Stomach (tissue), 4 donors: ENCODE data around the gene SLC25A12.

Experiments
- EP300 ChIP-seq: sonication (generic); formaldehyde crosslinking; IDR thresholded peaks from one replicate; pipeline ENCODE4 v1.6.1; 2017; ENCODE audit warnings: antibody characterized with exemption
- TF ChIP-seq, protein P1 (sequence below), 7 experiments: fragments of 450-650 bp in 4 of 7; fragments of 200-600 bp in 3 of 7; sonication (generic) in 3 of 7; IDR thresholded peaks; one replicate each; pipeline ENCODE4 v1.5.1; 2016 to 2019; ENCODE audit warnings: antibody characterized with exemption in 7 of 7, control low read depth in 2 of 7, mild to moderate bottlenecking in 1 of 7

DNA sequence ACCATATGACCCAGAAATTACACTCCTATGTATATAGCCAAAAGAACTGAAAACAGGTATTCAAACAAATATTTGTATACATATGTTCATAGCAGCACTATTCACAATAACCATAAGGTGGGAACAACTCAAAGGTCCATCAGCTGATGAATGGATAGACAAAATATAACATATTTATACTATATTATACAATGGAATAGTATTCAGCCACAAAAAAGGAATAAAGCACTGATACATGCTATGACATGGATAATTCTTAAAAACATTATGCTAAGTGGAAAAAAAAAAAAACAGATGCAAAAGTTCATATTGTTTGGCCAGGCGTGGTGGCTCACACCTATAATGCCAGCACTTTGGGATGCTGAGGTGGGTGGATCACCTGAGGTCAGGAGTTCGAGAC is 52.0 kb downstream of the SLC25A12 start:
- no peak for TF ChIP-seq EP300
- TF ChIP-seq, protein P1, sequence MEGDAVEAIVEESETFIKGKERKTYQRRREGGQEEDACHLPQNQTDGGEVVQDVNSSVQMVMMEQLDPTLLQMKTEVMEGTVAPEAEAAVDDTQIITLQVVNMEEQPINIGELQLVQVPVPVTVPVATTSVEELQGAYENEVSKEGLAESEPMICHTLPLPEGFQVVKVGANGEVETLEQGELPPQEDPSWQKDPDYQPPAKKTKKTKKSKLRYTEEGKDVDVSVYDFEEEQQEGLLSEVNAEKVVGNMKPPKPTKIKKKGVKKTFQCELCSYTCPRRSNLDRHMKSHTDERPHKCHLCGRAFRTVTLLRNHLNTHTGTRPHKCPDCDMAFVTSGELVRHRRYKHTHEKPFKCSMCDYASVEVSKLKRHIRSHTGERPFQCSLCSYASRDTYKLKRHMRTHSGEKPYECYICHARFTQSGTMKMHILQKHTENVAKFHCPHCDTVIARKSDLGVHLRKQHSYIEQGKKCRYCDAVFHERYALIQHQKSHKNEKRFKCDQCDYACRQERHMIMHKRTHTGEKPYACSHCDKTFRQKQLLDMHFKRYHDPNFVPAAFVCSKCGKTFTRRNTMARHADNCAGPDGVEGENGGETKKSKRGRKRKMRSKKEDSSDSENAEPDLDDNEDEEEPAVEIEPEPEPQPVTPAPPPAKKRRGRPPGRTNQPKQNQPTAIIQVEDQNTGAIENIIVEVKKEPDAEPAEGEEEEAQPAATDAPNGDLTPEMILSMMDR (IDR thresholded peaks at IDR 0.05), result no peak
